Mammary epithelial cell (primary cell): ENCODE results near the gene NCAPH2.

ENCODE experiments used
- EZH2 ChIP-seq: IDR thresholded peaks from 2 replicates; pipeline ENCODE4 v1.6.1; 2012; ENCODE audit warnings: low read length, inconsistent platforms, borderline replicate concordance
- TF ChIP-seq, protein P1 (sequence below), 2 donors: IDR thresholded peaks in 1 of 2; conservative IDR thresholded peaks in 1 of 2; 2 replicates each; pipeline ENCODE4 v1.5.1; 2011 to 2012; ENCODE audit warnings: inconsistent platforms in 2 of 2, low read length in 2 of 2, mild to moderate bottlenecking in 2 of 2, control low read depth in 1 of 2, low read depth in 1 of 2; ENCODE audit not compliant: insufficient read depth in 1 of 2; ENCODE audit errors: extremely low read depth in 1 of 2

DNA sequence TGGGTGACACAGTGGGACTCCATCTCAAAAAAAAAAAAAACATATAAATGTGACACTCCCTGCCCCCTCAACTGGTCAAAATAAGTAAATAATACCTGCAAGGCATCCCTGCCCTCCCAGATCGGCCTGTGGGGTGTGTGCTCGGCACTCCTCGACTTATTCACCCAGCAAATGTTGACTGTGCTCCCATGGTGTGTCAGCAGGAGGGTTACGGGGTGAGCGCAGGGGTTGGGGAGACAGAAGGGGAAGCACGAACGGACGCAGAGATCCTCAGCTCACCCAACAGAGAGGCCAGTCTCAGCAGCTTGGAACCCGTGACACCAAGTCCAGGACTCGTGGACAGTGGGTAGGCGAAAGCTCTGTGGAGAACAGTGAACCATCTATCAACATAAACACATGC, 28.3 kb upstream of the NCAPH2 start:
- TF ChIP-seq, protein P1, sequence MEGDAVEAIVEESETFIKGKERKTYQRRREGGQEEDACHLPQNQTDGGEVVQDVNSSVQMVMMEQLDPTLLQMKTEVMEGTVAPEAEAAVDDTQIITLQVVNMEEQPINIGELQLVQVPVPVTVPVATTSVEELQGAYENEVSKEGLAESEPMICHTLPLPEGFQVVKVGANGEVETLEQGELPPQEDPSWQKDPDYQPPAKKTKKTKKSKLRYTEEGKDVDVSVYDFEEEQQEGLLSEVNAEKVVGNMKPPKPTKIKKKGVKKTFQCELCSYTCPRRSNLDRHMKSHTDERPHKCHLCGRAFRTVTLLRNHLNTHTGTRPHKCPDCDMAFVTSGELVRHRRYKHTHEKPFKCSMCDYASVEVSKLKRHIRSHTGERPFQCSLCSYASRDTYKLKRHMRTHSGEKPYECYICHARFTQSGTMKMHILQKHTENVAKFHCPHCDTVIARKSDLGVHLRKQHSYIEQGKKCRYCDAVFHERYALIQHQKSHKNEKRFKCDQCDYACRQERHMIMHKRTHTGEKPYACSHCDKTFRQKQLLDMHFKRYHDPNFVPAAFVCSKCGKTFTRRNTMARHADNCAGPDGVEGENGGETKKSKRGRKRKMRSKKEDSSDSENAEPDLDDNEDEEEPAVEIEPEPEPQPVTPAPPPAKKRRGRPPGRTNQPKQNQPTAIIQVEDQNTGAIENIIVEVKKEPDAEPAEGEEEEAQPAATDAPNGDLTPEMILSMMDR (conservative IDR thresholded peaks at IDR 0.05 in 1 of 2, IDR thresholded peaks at IDR 0.05 in 1 of 2; ENCODE audit: extremely low read depth in 1 of 2, insufficient read depth in 1 of 2, low read depth in 1 of 2, low read length in 2 of 2), result no peak
- TF ChIP-seq EZH2, result no peak
